ENCODE data around the gene ETNK1.

ETNK1 gene

GRCh38 chr12:22709292-22709691 is 84.3 kb downstream of the ETNK1 start:
- no peaks in the 10 kb centered on the region for H3K79me2 ChIP-seq (ENCODE audit: low read length)
- no peak overlapping the region; the same call in 1 of the 2 replicates for H2AFZ ChIP-seq (ENCODE audit: low read depth, low read length)
- H3K4me2 ChIP-seq (ENCODE audit: low read length), result peak overlapping the region; percentile 47
- peak overlapping the region; percentile 49 for H3K4me3 ChIP-seq (ENCODE audit: low read length)
- no peaks in the 10 kb centered on the region for H3K36me3 ChIP-seq (replicated peaks; ENCODE audit: low read depth, low read length)
- 0 out of 2 replicates have a peak, but pooled peaks cover 6% of the 10 kb centered on the region for H3K27me3 ChIP-seq (ENCODE audit: low read depth, low read length)
- no peak overlapping the region for H3K27ac ChIP-seq (ENCODE audit: low read length)
- no peaks in the 10 kb centered on the region for H3K9me3 ChIP-seq (ENCODE audit: insufficient read depth, low read length)
- 0 out of 2 replicates have a peak, but pooled peaks cover 3% of the 10 kb centered on the region for H3K4me1 ChIP-seq (ENCODE audit: low read length)
- H3K9ac ChIP-seq (ENCODE audit: low read length), result no peak overlapping the region
- H4K20me1 ChIP-seq (ENCODE audit: insufficient read depth, low read length), result no peaks in the 10 kb centered on the region
- TF ChIP-seq CTCF (IDR thresholded peaks at IDR 0.05; ENCODE audit: low read depth, low read length) (peak; percentile 75), EZH2phosphoT487 (IDR thresholded peaks at IDR 0.05; ENCODE audit: low read depth) (no peak)

- H3K4me3 ChIP-seq (ENCODE audit: low read length), result no peak overlapping the region
- no peaks in the 10 kb centered on the region for H4K20me1 ChIP-seq (ENCODE audit: insufficient read depth, low read length)
- H2AFZ ChIP-seq (ENCODE audit: low read depth, low read length), result 0 out of 2 replicates have a peak overlapping the region, but pooled peaks have one; percentile 42
- H3K4me1 ChIP-seq (ENCODE audit: low read length), result 0 out of 2 replicates have a peak, but pooled peaks cover 3% of the 10 kb centered on the region
- TF ChIP-seq CTCF (IDR thresholded peaks at IDR 0.05; ENCODE audit: low read depth, low read length) (no peak), EZH2phosphoT487 (IDR thresholded peaks at IDR 0.05; ENCODE audit: low read depth) (no peak)
- no peak overlapping the region for H3K9ac ChIP-seq (ENCODE audit: low read length)
- 0 out of 2 replicates have a peak, but pooled peaks cover 6% of the 10 kb centered on the region for H3K27me3 ChIP-seq (ENCODE audit: low read depth, low read length)
- H3K4me2 ChIP-seq (ENCODE audit: low read length), result no peak overlapping the region
- H3K27ac ChIP-seq (ENCODE audit: low read length), result no peak overlapping the region
- H3K9me3 ChIP-seq (ENCODE audit: insufficient read depth, low read length), result no peaks in the 10 kb centered on the region
- no peaks in the 10 kb centered on the region for H3K36me3 ChIP-seq (replicated peaks; ENCODE audit: low read depth, low read length)
- no peaks in the 10 kb centered on the region for H3K79me2 ChIP-seq (ENCODE audit: low read length)
Measured at GRCh38 chr12:22712083-22712482, 87.1 kb downstream of the ETNK1 start.

- Histone ChIP-seq H3K36me3 (replicated peaks; ENCODE audit: low read depth, low read length) (no peaks in the 10 kb centered on the region), H3K27ac (ENCODE audit: low read length) (no peak overlapping the region), H3K27me3 (ENCODE audit: low read depth, low read length) (0 out of 2 replicates have a peak, but pooled peaks cover 6% of the 10 kb centered on the region), H4K20me1 (ENCODE audit: insufficient read depth, low read length) (no peaks in the 10 kb centered on the region), H3K79me2 (ENCODE audit: low read length) (no peaks in the 10 kb centered on the region), H2AFZ (ENCODE audit: low read depth, low read length) (no peak overlapping the region), H3K9ac (ENCODE audit: low read length) (no peak overlapping the region), H3K4me2 (ENCODE audit: low read length) (no peak overlapping the region), H3K9me3 (ENCODE audit: insufficient read depth, low read length) (no peaks in the 10 kb centered on the region), H3K4me1 (ENCODE audit: low read length) (no peaks in the 10 kb centered on the region), H3K4me3 (ENCODE audit: low read length) (no peak overlapping the region)
- TF ChIP-seq CTCF (IDR thresholded peaks at IDR 0.05; ENCODE audit: low read depth, low read length) (no peak), EZH2phosphoT487 (IDR thresholded peaks at IDR 0.05; ENCODE audit: low read depth) (no peak)
Measured at GRCh38 chr12:22715254-22715653, 90.3 kb downstream of the ETNK1 start.

- TF ChIP-seq CTCF (IDR thresholded peaks at IDR 0.05; ENCODE audit: low read depth, low read length) (no peak), EZH2phosphoT487 (IDR thresholded peaks at IDR 0.05; ENCODE audit: low read depth) (no peak)
- H3K27me3 ChIP-seq (ENCODE audit: low read depth, low read length), result no peaks in the 10 kb centered on the region
- H3K4me1 ChIP-seq (ENCODE audit: low read length), result no peaks in the 10 kb centered on the region
- no peaks in the 10 kb centered on the region for H4K20me1 ChIP-seq (ENCODE audit: insufficient read depth, low read length)
- no peak overlapping the region for H3K4me3 ChIP-seq (ENCODE audit: low read length)
- H3K27ac ChIP-seq (ENCODE audit: low read length), result no peak overlapping the region
- no peak overlapping the region for H3K4me2 ChIP-seq (ENCODE audit: low read length)
- no peaks in the 10 kb centered on the region for H3K79me2 ChIP-seq (ENCODE audit: low read length)
- H3K9me3 ChIP-seq (ENCODE audit: insufficient read depth, low read length), result no peaks in the 10 kb centered on the region
- no peak overlapping the region for H2AFZ ChIP-seq (ENCODE audit: low read depth, low read length)
- H3K36me3 ChIP-seq (replicated peaks; ENCODE audit: low read depth, low read length), result no peaks in the 10 kb centered on the region
- H3K9ac ChIP-seq (ENCODE audit: low read length), result no peak overlapping the region
Measured at GRCh38 chr12:22719745-22720144, 94.8 kb downstream of the ETNK1 start.

All from OCI-LY3 (cell line).